Liver (tissue), 3 donors: ENCODE measurements around the gene RBM28.

Experiments used
- GABPA ChIP-seq, 2 donors: IDR thresholded peaks in 1 of 2; conservative IDR thresholded peaks in 1 of 2; 2 replicates each; pipeline ENCODE4 v1.6.1; 2016; ENCODE audit warnings: antibody characterized with exemption in 2 of 2, mild to moderate bottlenecking in 1 of 2, moderate library complexity in 1 of 2
- RXRA ChIP-seq, 2 donors: IDR thresholded peaks; 2 replicates each; pipeline ENCODE4 v1.6.1; 2017 to 2018; ENCODE audit warnings: antibody characterized with exemption in 2 of 2, mild to moderate bottlenecking in 1 of 2
- YY1 ChIP-seq: IDR thresholded peaks from 2 replicates; pipeline ENCODE4 v1.6.1; 2016; ENCODE audit warnings: antibody characterized with exemption, mild to moderate bottlenecking
- TF ChIP-seq, protein P1 (sequence below): fragments of 150-350 bp; IDR thresholded peaks from 2 replicates; pipeline ENCODE4 v1.5.1; 2017; ENCODE audit warnings: improper control_type of control experiment, low read depth, low read length; ENCODE audit not compliant: missing input control
- TF ChIP-seq, protein P2 (sequence below): IDR thresholded peaks from 2 replicates; pipeline ENCODE4 v1.6.1; 2016; ENCODE audit warnings: antibody characterized with exemption
- donor health status: healthy.
- donor health status: healthy.

DNA sequence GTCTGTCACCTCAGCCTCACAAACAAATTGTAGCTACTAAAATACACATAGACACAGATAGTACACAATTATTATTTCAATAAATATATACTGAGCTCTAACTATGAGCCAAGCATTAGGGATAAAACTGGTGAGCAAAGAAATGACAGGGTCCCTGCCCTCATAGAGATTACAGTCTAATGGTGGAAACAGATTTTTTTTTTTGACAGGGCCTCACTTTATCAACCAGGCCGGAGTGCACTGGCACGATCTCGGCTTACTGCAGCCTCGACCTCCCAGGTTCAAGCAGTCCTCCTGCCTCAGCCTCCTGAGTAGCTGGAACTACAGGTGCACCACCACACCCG lies 695 bp upstream of the RBM28 start:
- TF ChIP-seq YY1 (no peak), GABPA (IDR thresholded peaks at IDR 0.05 in 1 of 2, conservative IDR thresholded peaks at IDR 0.05 in 1 of 2) (no peak), RXRA (IDR thresholded peaks at IDR 0.05) (no peak)
- TF ChIP-seq, protein P1, sequence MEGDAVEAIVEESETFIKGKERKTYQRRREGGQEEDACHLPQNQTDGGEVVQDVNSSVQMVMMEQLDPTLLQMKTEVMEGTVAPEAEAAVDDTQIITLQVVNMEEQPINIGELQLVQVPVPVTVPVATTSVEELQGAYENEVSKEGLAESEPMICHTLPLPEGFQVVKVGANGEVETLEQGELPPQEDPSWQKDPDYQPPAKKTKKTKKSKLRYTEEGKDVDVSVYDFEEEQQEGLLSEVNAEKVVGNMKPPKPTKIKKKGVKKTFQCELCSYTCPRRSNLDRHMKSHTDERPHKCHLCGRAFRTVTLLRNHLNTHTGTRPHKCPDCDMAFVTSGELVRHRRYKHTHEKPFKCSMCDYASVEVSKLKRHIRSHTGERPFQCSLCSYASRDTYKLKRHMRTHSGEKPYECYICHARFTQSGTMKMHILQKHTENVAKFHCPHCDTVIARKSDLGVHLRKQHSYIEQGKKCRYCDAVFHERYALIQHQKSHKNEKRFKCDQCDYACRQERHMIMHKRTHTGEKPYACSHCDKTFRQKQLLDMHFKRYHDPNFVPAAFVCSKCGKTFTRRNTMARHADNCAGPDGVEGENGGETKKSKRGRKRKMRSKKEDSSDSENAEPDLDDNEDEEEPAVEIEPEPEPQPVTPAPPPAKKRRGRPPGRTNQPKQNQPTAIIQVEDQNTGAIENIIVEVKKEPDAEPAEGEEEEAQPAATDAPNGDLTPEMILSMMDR = no peak
- TF ChIP-seq, protein P2, sequence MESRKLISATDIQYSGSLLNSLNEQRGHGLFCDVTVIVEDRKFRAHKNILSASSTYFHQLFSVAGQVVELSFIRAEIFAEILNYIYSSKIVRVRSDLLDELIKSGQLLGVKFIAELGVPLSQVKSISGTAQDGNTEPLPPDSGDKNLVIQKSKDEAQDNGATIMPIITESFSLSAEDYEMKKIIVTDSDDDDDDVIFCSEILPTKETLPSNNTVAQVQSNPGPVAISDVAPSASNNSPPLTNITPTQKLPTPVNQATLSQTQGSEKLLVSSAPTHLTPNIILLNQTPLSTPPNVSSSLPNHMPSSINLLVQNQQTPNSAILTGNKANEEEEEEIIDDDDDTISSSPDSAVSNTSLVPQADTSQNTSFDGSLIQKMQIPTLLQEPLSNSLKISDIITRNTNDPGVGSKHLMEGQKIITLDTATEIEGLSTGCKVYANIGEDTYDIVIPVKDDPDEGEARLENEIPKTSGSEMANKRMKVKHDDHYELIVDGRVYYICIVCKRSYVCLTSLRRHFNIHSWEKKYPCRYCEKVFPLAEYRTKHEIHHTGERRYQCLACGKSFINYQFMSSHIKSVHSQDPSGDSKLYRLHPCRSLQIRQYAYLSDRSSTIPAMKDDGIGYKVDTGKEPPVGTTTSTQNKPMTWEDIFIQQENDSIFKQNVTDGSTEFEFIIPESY = no peak
